Activated B cell treated with CpG ODN at 0.5 μM for 24 hours (primary cell): ENCODE data around the gene SYCP2L. TPM values are rescaled to one million over a fixed set of nuclear protein-coding genes. Genes with fewer than 3 reads are reported as not detected.

Source experiments
- ATAC-seq: fragments of 200-7000 bp; cut with Tn5 transposase; one replicate; pipeline ENCODE4 v1.10.0; 2021; ENCODE audit warnings: low read depth, mild to moderate bottlenecking, moderate library complexity
- CTCF ChIA-PET: fragments of 350-600 bp; sonication (Branson Sonifier 250); formaldehyde crosslinking; loops from one replicate; lab custom pipeline; 2021; ENCODE audit warnings: antibody characterized with exemption; lab: Charles Lee
- POLR2A ChIA-PET: fragments of 350-600 bp; sonication (Branson Sonifier 250); formaldehyde crosslinking; loops from one replicate; lab custom pipeline; 2021; ENCODE audit warnings: antibody characterized with exemption; lab: Charles Lee
- DNase-seq: peaks from one replicate; pipeline ENCODE4 v3.0.0; 2022
- H3K27ac Mint-ChIP-seq: one replicate; pipeline ENCODE4 v1.8.0; 2020; ENCODE audit warnings: mixed read lengths
- H3K27me3 Mint-ChIP-seq: one replicate; pipeline ENCODE4 v1.8.0; 2021; ENCODE audit warnings: mixed read lengths
- H3K36me3 Mint-ChIP-seq: one replicate; pipeline ENCODE4 v1.8.0; 2021; ENCODE audit warnings: low read depth, mixed read lengths
- H3K4me1 Mint-ChIP-seq: one replicate; pipeline ENCODE4 v1.8.0; 2021; ENCODE audit warnings: mixed read lengths
- H3K4me3 Mint-ChIP-seq: one replicate; pipeline ENCODE4 v1.8.0; 2020; ENCODE audit warnings: mild to moderate bottlenecking, mixed read lengths
- H3K9me3 Mint-ChIP-seq: one replicate; pipeline ENCODE4 v1.8.0; 2020; ENCODE audit warnings: mixed read lengths
- intact Hi-C: fragments of 100-400 bp; cut with micrococcal nuclease; formaldehyde crosslinking; loops from one replicate; pipeline ENCODE4 v1.15.1; 2024
- total RNA-seq: library from RNA; stranded (reverse); gene quantifications from 2 replicates; pipeline ENCODE4 v1.2.3, GENCODE V29; 2022
- TF ChIP-seq, protein P1 (sequence below): fragments of 200-600 bp; IDR thresholded peaks from one replicate; pipeline ENCODE4 v1.8.0; 2022; ENCODE audit warnings: antibody characterized with exemption, mild to moderate bottlenecking

SYCP2L gene
- total RNA-seq, 1 donor from 2014 or later: 0.13 TPM

DNA sequence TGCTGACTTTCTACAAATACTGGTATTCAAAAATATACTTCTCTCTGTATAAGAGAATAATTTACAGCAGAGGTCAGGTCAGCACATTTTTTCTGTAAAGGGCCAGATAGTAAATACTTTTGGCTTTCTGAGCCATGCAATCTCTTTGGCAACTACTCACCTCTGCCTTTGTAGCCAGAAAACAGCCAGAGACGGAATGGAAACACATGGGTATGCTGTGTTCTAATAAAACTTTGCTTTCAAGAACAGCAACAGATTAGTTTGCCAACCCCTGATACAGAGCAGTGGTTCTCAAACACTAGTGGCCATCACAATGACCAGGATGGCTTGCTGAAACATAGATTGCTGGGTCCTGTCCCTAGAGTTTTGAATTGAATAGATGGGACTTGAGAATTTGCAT, 46.3 kb downstream of the SYCP2L start:
- no peak for DNase-seq

DNA sequence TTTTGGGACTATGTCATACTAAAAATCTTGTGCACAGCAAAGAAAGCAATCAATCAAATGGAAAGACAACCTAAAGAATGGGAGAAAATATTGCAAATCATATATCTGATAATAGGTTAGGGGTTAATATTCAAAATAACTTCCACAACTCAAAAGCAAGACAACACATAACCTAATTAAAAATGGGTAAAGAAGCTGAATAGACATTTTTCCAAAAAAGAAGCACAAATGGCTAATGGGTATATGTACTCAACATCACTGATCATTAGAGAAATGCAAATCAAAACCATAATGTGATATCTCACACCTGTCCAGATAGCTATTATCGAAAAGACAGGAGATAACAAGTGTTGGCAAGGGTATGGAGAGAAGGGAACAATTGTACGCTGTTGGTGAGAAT, 53.0 kb downstream of the SYCP2L start:
- H3K27me3 Mint-ChIP-seq: peaks cover 6% of the 10 kb centered on the region
- intact Hi-C loops: no loop called here

More for the DNA sequence above, 46.3 kb downstream of the SYCP2L start:
- Mint-ChIP-seq H3K27me3 (peaks cover 17% of the 10 kb centered on the region), H3K4me3 (no peak overlapping the region), H3K9me3 (no peaks in the 10 kb centered on the region), H3K27ac (no peak overlapping the region), H3K36me3 (no peaks in the 10 kb centered on the region), H3K4me1 (no peaks in the 10 kb centered on the region)
- CTCF ChIA-PET: no interaction called here
- intact Hi-C loops: no loop called here
- no peak for ATAC-seq
- POLR2A ChIA-PET: no interaction called here
- TF ChIP-seq, protein P1, sequence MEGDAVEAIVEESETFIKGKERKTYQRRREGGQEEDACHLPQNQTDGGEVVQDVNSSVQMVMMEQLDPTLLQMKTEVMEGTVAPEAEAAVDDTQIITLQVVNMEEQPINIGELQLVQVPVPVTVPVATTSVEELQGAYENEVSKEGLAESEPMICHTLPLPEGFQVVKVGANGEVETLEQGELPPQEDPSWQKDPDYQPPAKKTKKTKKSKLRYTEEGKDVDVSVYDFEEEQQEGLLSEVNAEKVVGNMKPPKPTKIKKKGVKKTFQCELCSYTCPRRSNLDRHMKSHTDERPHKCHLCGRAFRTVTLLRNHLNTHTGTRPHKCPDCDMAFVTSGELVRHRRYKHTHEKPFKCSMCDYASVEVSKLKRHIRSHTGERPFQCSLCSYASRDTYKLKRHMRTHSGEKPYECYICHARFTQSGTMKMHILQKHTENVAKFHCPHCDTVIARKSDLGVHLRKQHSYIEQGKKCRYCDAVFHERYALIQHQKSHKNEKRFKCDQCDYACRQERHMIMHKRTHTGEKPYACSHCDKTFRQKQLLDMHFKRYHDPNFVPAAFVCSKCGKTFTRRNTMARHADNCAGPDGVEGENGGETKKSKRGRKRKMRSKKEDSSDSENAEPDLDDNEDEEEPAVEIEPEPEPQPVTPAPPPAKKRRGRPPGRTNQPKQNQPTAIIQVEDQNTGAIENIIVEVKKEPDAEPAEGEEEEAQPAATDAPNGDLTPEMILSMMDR: no peak

DNA sequence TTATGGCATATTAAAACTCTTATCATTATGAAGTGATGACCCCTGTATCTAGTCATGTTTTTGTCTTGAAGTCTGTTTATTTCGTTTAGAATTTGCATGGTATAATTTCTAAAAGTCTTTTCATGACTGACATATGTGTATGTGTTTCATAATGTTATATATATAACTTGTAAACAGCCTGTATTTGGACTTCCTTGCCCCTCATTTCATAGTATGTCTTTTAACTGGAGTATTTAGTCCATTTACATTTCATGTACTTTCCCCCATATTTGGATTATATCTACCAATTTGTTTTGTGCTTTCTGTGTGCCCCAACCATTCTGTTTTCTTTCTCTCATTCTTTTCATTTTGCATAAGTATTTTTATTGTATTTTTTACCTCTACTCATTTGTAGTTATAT, 59.0 kb downstream of the SYCP2L start:
- Mint-ChIP-seq H3K36me3 (no peaks in the 10 kb centered on the region), H3K4me1 (no peaks in the 10 kb centered on the region), H3K9me3 (peaks cover 3% of the 10 kb centered on the region), H3K4me3 (no peak overlapping the region), H3K27ac (no peak overlapping the region), H3K27me3 (peaks cover 19% of the 10 kb centered on the region)
- ATAC-seq (no peak), DNase-seq (no peak)
- ChIA-PET POLR2A (no interaction called here), CTCF (no interaction called here)
- intact Hi-C loops: no loop called here
- TF ChIP-seq, protein P1: no peak

More for the DNA sequence above, 53.0 kb downstream of the SYCP2L start:
- Mint-ChIP-seq H3K9me3 (peaks cover 8% of the 10 kb centered on the region), H3K27ac (no peak overlapping the region), H3K4me3 (no peak overlapping the region), H3K36me3 (no peaks in the 10 kb centered on the region), H3K4me1 (no peaks in the 10 kb centered on the region)
- no peak for ATAC-seq
- ChIA-PET POLR2A (no interaction called here), CTCF (no interaction called here)
- DNase-seq: no peak
- TF ChIP-seq, protein P1: no peak

- intact Hi-C loops: no loop called here
- Mint-ChIP-seq H3K9me3 (peaks cover 3% of the 10 kb centered on the region), H3K4me1 (no peaks in the 10 kb centered on the region), H3K4me3 (no peak overlapping the region), H3K36me3 (no peaks in the 10 kb centered on the region), H3K27ac (no peak overlapping the region), H3K27me3 (peaks cover 19% of the 10 kb centered on the region)
- POLR2A ChIA-PET: interaction anchor here (0.6 kb wide), 1 partner anchor 61 kb away, joined by 3 read pairs; no protein-coding TSS in a partner anchor
- TF ChIP-seq, protein P1: no peak
- no peak for ATAC-seq
- CTCF ChIA-PET: interaction anchor here (0.6 kb wide), 1 partner anchor 150 kb away, joined by 5 read pairs; no protein-coding TSS in a partner anchor
- DNase-seq: no peak
Measured at GRCh38 chr6:10947966-10948365, 61.1 kb downstream of the SYCP2L start.

DNA sequence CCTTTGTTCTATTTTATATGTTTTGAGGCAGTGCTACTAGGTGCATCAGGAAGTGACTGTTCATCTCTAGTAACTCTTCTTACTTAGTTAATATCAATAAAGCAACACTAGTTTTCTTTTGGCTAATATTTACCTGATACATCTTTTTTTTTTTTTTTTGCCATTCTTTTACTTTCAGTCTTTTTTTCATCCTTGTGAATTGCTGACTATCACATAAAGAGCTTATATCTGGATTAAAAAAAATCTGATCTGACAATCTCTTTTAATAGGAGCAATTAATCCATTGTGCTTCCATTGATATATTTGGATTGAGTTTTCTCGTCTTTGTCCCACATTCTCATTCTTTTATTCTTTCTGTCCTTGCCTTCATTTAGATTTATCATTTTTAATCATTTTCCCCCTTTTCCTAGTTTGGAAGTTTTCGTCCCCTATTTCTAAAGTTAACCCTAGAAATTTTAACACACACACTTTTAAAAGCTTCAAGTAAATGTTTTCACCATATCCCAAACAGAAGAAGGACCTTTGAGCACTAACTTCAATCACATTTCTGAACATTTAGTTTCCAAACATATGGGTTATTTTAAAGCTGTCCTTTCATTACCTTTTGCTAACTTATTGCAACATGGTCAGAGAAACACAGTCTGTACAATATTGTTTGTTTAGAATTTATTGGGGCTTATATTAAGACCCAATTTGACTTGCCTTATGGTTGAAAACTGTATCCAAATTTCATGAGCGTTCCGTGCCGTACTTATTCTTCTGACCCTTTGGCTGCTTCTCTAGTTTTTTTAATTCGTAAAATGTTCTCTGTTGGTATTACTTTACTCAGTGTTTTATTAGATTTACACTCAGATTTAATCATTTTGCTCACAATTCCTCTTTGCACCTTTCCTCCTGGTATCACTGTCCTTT, 63.0 kb downstream of the SYCP2L start:
- no peak for DNase-seq
- CTCF ChIA-PET: no interaction called here
- POLR2A ChIA-PET: no interaction called here
- intact Hi-C loops: no loop called here
- ATAC-seq: no peak
- peaks cover 3% of the 10 kb centered on the region for H3K9me3 Mint-ChIP-seq
- H3K27ac Mint-ChIP-seq: no peak overlapping the region
- H3K27me3 Mint-ChIP-seq: peaks cover 22% of the 10 kb centered on the region
- no peak overlapping the region for H3K4me3 Mint-ChIP-seq
- peaks cover 3% of the 10 kb centered on the region for H3K4me1 Mint-ChIP-seq
- H3K36me3 Mint-ChIP-seq: no peaks in the 10 kb centered on the region
- TF ChIP-seq, protein P1: no peak
